Stomach smooth muscle (tissue), 2 donors: ENCODE results near the gene MAK.

ENCODE experiments used
- H3K27ac ChIP-seq: one replicate; pipeline ENCODE4 v1.7.0; 2013; ENCODE audit warnings: mild to moderate bottlenecking, low read length, inconsistent platforms
- H3K27me3 ChIP-seq, 2 donors: one replicate each; pipeline ENCODE4 v1.7.0; 2013; ENCODE audit warnings: low read length in 2 of 2; ENCODE audit not compliant: insufficient read depth in 2 of 2, control insufficient read depth in 1 of 2
- H3K36me3 ChIP-seq, 2 donors: one replicate each; pipeline ENCODE4 v1.7.0; 2013; ENCODE audit warnings: low read length in 2 of 2; ENCODE audit not compliant: control insufficient read depth in 2 of 2, insufficient read depth in 2 of 2
- H3K4me1 ChIP-seq: one replicate; pipeline ENCODE4 v1.7.0; 2013; ENCODE audit warnings: low read length; ENCODE audit not compliant: control insufficient read depth, insufficient read depth
- H3K4me3 ChIP-seq, 2 donors: one replicate each; pipeline ENCODE4 v1.7.0; 2013; ENCODE audit warnings: low read length in 2 of 2
- H3K9ac ChIP-seq, 2 donors: one replicate each; pipeline ENCODE4 v1.7.0; 2013; ENCODE audit warnings: low read length in 2 of 2, mild to moderate bottlenecking in 1 of 2
- H3K9me3 ChIP-seq, 2 donors: one replicate each; pipeline ENCODE4 v1.7.0; 2013; ENCODE audit warnings: low read length in 2 of 2; ENCODE audit not compliant: control insufficient read depth in 2 of 2
- donor health status: healthy.
- donor health status: Pancreatic carcinoma.

Gene MAK

DNA sequence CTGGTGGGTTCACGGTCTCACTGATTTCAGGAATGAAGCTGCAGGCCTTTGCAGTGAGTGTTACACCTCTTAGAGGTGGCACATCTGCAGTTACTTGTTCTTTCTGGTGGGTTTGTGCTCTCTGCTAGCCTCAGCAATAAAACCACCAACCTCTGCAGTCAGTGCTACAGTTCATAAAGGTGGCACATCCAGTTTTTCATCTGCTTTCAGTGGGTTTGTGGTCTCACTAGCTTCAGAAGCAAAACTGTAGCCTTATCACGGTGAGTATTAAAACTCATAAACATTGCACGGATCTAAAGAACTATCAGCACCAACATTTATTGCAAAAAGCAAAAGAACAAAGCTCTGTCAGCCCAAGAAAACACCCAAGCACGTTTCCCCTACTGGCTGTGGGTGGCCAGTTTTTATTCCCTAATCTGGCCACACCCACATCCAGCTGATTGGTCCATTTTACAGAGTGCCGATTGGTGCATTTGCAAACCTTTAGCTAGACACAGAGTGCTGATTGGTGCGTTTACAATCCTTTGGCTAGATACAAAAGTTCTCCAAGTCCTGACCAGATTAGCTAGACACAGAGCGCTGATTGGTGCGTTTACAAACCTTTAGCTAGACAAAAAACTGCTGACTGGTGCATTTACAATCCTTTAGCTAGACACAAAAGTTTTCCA, 118.9 kb downstream of the MAK start:
- Histone ChIP-seq H3K9ac (no peak overlapping the region), H3K4me3 (peak overlapping the region; percentile 54 to 72), H3K27ac (peak overlapping the region; percentile 24)

DNA sequence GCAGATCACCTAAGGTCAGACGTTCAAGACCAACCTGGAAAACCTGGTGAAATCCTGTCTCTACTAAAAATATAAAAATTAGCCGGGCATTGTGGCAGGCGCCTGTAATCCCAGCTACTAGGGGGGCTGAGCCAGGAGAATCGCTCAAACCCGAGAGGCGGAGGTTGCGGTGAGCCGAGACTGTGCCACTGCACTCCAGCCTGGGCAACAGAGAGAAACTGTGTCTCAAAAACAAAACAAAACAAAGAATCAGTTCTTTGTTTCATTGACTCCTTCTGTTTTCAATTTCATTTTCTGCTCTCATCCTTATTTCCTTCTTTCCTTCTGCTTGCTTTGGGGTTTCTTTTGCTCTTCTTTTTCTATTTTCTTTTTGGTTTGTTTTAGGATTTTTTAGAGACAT, 124.4 kb downstream of the MAK start:
- no peak overlapping the region for H3K9ac ChIP-seq
- no peaks in the 10 kb centered on the region for H3K9me3 ChIP-seq
- no peaks in the 10 kb centered on the region for H3K4me1 ChIP-seq
- H3K27ac ChIP-seq: no peak overlapping the region
- H3K36me3 ChIP-seq: peaks cover 2% of the 10 kb centered on the region in 2 donors
- H3K27me3 ChIP-seq: no peaks in the 10 kb centered on the region
- no peak overlapping the region for H3K4me3 ChIP-seq

More for the DNA sequence above, 118.9 kb downstream of the MAK start:
- H3K9me3 ChIP-seq: no peaks in the 10 kb centered on the region
- no peaks in the 10 kb centered on the region for H3K36me3 ChIP-seq
- H3K27me3 ChIP-seq: no peaks in the 10 kb centered on the region
- H3K4me1 ChIP-seq: peaks cover 28% of the 10 kb centered on the region
